ENCODE measurements around the gene CEP192.

DNA sequence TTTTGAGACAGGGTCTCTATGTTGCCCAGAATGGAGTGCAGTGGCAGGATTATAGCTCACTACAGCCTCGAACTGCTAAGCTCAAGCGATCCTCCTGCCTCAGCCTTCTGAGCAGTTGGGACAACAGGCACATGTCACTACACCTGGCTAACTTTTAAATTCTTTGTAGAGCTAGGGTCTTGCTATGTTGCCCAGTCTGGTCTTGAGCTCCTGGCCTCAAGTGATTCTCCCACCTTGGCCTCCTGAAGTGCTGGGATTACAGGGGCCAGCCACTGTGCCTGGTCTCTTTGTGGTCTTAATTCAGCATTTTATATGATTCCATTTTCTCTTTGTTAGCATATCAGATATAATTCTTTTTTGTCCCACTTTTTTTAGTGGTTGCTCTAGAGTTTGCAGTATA is 34.1 kb downstream of the CEP192 start:
- TF ChIP-seq, protein P1, sequence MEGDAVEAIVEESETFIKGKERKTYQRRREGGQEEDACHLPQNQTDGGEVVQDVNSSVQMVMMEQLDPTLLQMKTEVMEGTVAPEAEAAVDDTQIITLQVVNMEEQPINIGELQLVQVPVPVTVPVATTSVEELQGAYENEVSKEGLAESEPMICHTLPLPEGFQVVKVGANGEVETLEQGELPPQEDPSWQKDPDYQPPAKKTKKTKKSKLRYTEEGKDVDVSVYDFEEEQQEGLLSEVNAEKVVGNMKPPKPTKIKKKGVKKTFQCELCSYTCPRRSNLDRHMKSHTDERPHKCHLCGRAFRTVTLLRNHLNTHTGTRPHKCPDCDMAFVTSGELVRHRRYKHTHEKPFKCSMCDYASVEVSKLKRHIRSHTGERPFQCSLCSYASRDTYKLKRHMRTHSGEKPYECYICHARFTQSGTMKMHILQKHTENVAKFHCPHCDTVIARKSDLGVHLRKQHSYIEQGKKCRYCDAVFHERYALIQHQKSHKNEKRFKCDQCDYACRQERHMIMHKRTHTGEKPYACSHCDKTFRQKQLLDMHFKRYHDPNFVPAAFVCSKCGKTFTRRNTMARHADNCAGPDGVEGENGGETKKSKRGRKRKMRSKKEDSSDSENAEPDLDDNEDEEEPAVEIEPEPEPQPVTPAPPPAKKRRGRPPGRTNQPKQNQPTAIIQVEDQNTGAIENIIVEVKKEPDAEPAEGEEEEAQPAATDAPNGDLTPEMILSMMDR (conservative IDR thresholded peaks at IDR 0.05; ENCODE audit: low read depth, low read length): no peak
- TF ChIP-seq, protein P2, sequence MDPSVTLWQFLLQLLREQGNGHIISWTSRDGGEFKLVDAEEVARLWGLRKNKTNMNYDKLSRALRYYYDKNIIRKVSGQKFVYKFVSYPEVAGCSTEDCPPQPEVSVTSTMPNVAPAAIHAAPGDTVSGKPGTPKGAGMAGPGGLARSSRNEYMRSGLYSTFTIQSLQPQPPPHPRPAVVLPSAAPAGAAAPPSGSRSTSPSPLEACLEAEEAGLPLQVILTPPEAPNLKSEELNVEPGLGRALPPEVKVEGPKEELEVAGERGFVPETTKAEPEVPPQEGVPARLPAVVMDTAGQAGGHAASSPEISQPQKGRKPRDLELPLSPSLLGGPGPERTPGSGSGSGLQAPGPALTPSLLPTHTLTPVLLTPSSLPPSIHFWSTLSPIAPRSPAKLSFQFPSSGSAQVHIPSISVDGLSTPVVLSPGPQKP (IDR thresholded peaks at IDR 0.05; ENCODE audit: borderline replicate concordance, low read depth, low read length): no peak
- TF ChIP-seq RAD21 (IDR thresholded peaks at IDR 0.05; ENCODE audit: low read length) (no peak), POLR2A (IDR thresholded peaks at IDR 0.05; ENCODE audit: low read depth, low read length) (no peak), MAZ (IDR thresholded peaks at IDR 0.05; ENCODE audit: borderline replicate concordance, low read depth, low read length) (no peak), SMC3 (IDR thresholded peaks at IDR 0.05; ENCODE audit: low read depth, low read length) (no peak), CHD1 (IDR thresholded peaks at IDR 0.05; ENCODE audit: low read depth, low read length) (no peak), MAFK (IDR thresholded peaks at IDR 0.05; ENCODE audit: low read depth, low read length) (no peak), BHLHE40 (IDR thresholded peaks at IDR 0.05; ENCODE audit: low read depth, low read length) (no peak), CEBPB (IDR thresholded peaks at IDR 0.05; ENCODE audit: low read depth, low read length) (no peak), FOS (IDR thresholded peaks at IDR 0.05; ENCODE audit: low read depth, low read length) (no peak), RFX5 (IDR thresholded peaks at IDR 0.05; ENCODE audit: low read depth, low read length) (no peak)
- TF ChIP-seq, protein P3, sequence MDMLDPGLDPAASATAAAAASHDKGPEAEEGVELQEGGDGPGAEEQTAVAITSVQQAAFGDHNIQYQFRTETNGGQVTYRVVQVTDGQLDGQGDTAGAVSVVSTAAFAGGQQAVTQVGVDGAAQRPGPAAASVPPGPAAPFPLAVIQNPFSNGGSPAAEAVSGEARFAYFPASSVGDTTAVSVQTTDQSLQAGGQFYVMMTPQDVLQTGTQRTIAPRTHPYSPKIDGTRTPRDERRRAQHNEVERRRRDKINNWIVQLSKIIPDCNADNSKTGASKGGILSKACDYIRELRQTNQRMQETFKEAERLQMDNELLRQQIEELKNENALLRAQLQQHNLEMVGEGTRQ (IDR thresholded peaks at IDR 0.05; ENCODE audit: low read depth, low read length): no peak

Data from IMR-90 (cell line).